AG10803 (cell line): ENCODE results near the gene ACTR8.

Source experiments
- DNase-seq: peaks from one replicate; pipeline ENCODE4 v3.0.0; 2010; ENCODE audit warnings: low read depth
- H3K4me3 ChIP-seq: 2 replicates; pipeline ENCODE4 v1.5.1; 2011; ENCODE audit warnings: mild to moderate bottlenecking, low read length, control low read depth
- CTCF ChIP-seq: conservative IDR thresholded peaks from 2 replicates; pipeline ENCODE4 v1.5.1; 2011; ENCODE audit warnings: mild to moderate bottlenecking, low read length, control low read depth, inconsistent platforms

The ACTR8 gene

GRCh38 chr3:53885239-53885638, 3.3 kb upstream of the ACTR8 start:
- no peak for DNase-seq
- no peak for TF ChIP-seq CTCF
- H3K4me3 ChIP-seq = no peak overlapping the region

- H3K4me3 ChIP-seq = no peak overlapping the region
- TF ChIP-seq CTCF = no peak
- no peak for DNase-seq
These were observed 2.7 kb upstream of the ACTR8 start for GRCh38 chr3:53884623-53885022.

GRCh38 chr3:53883008-53883407, 1.1 kb upstream of the ACTR8 start:
- no peak for TF ChIP-seq CTCF
- H3K4me3 ChIP-seq = no peak overlapping the region
- no peak for DNase-seq

DNA sequence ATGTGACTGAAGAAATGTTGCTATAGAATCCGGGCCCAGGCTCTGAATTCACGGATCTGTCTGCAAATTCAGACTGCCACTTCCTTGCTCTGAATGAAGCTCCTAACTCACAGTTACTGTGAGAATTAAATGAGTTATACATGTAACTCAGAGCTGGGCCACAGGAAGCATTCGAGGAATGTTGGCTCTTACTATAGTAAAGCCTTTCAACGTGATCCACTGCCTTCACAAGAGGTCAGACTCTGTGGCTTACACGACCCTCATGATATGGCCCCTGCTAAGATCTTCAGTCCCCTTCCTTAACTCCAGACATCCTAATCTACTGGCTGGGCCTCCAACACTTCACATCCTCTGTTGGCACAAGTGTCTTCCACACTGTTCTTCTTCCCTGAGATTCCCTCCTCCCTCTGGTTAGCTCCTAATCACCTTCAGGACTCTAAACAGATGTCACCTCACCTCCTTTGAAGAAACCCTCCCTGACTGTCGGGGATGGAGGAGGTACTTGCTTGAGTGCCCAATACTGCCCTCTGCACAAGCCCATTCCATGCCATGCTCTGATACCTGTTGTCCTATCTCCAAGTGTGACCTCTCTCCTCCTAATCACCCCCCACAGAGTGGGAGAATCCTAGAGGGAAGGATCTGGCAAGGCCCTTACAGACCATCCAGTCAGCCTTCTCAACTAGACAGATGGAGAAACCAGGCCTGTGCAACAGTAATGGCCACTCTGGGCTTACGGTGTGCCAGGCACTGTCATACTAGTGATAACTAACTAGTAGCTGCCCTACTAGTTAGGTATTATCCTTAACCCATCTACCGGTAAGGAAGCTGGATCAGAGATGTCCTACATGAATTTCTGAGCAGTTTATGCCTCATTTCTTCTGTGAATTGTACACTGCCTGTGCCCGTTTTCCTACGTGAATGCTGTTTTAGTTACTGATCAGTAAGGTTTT, 1.3 kb downstream of the ACTR8 start:
- peak; percentile 57 for DNase-seq
- peak overlapping the region; percentile 93 for H3K4me3 ChIP-seq
- TF ChIP-seq CTCF = no peak

GRCh38 chr3:53865732-53866499, 16.0 kb downstream of the ACTR8 start:
- no peak for DNase-seq
- H3K4me3 ChIP-seq = no peak overlapping the region
- TF ChIP-seq CTCF = no peak

DNA sequence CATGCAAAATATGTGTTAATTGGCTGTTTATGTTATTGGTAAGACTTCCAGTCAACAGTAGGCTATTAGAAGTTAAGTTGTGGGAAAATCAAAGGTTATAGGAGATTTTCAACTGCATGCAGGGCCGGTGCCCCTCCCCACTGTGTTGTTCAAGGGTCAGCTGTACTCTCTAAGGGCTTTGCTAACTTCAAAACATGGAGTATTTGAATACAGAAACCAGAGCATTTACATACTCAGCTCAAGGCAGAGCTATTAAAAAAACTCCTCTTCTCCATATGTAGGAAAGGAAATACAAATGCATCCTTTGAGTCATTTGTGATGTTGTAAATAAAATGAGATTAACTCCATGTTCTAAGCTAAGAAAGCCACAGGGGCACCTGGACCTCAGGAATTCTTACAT, 18.8 kb downstream of the ACTR8 start:
- TF ChIP-seq CTCF = no peak
- no peak for DNase-seq
- H3K4me3 ChIP-seq = no peak overlapping the region
